ENCODE results near the gene SMIM36.
A peak's percentile ranks its signal among the peaks of the same experiment; 100 is the strongest.
"Not testable (repeated sequence)": the region's sequence is repeated elsewhere in the genome, so short reads cannot be mapped to it uniquely, and the experiment has no call there.

Gene SMIM36

GRCh38 chr17:55510986-55511721, at the start of gene SMIM36:
SMIM36 (minus strand) TSS chr17:55511452.
- DNase-seq (ENCODE audit: low read depth, low spot score) = no peak

- no peak for DNase-seq (ENCODE audit: low read depth, low spot score)
Observed at GRCh38 chr17:55555772-55556171, 44.5 kb upstream of the SMIM36 start.

- DNase-seq (ENCODE audit: low read depth, low spot score) = no peak
Observed at GRCh38 chr17:55549140-55549539, 37.9 kb upstream of the SMIM36 start.

GRCh38 chr17:55546991-55547664, 35.9 kb upstream of the SMIM36 start:
- no peak for DNase-seq (ENCODE audit: low read depth, low spot score)

- no peak for DNase-seq (ENCODE audit: low read depth, low spot score)
Observed at GRCh38 chr17:55546481-55546880, 35.2 kb upstream of the SMIM36 start.

GRCh38 chr17:55545806-55546205, 34.6 kb upstream of the SMIM36 start:
- DNase-seq (ENCODE audit: low read depth, low spot score) = no peak

GRCh38 chr17:55543709-55544108, 32.5 kb upstream of the SMIM36 start:
- DNase-seq (ENCODE audit: low read depth, low spot score) = no peak

- no peak for DNase-seq (ENCODE audit: low read depth, low spot score)
Observed at GRCh38 chr17:55540414-55541091, 29.3 kb upstream of the SMIM36 start.

- DNase-seq (ENCODE audit: low read depth, low spot score) = no peak
Observed at GRCh38 chr17:55536205-55536604, 25.0 kb upstream of the SMIM36 start.

- DNase-seq (ENCODE audit: low read depth, low spot score) = no peak
Observed at GRCh38 chr17:55533608-55534007, 22.4 kb upstream of the SMIM36 start.

GRCh38 chr17:55532670-55533069, 21.4 kb upstream of the SMIM36 start:
- no peak for DNase-seq (ENCODE audit: low read depth, low spot score)

GRCh38 chr17:55531053-55531728, 19.9 kb upstream of the SMIM36 start:
- no peak for DNase-seq (ENCODE audit: low read depth, low spot score)

- DNase-seq (ENCODE audit: low read depth, low spot score) = no peak
Observed at GRCh38 chr17:55530064-55530463, 18.8 kb upstream of the SMIM36 start.

GRCh38 chr17:55527540-55528118, 16.4 kb upstream of the SMIM36 start:
- no peak for DNase-seq (ENCODE audit: low read depth, low spot score)

GRCh38 chr17:55524440-55525220, 13.4 kb upstream of the SMIM36 start:
- no peak for DNase-seq (ENCODE audit: low read depth, low spot score)

GRCh38 chr17:55523032-55523431, 11.8 kb upstream of the SMIM36 start:
- not testable (repeated sequence) for DNase-seq (ENCODE audit: low read depth, low spot score)

- DNase-seq (ENCODE audit: low read depth, low spot score) = no peak
Observed at GRCh38 chr17:55521186-55521585, 9.9 kb upstream of the SMIM36 start.

- DNase-seq (ENCODE audit: low read depth, low spot score) = no peak
Observed at GRCh38 chr17:55520402-55520801, 9.2 kb upstream of the SMIM36 start.

- no peak for DNase-seq (ENCODE audit: low read depth, low spot score)
Observed at GRCh38 chr17:55518510-55518909, 7.3 kb upstream of the SMIM36 start.

- DNase-seq (ENCODE audit: low read depth, low spot score) = peak; percentile 59
Observed at GRCh38 chr17:55513885-55514590, 2.8 kb upstream of the SMIM36 start.

All from activated CD4-positive, CD25-positive, alpha-beta regulatory T cell treated with anti-CD3 and anti-CD28 coated beads, Interleukin-2, amount 50 U/mL, for 16 hours (primary cell).